SU-DHL-6 (cell line): ENCODE data around the gene NME9.

Experiments
- H2AFZ ChIP-seq: fragments of 200-600 bp; sonication (generic); 2 replicates; pipeline ENCODE4 v1.6.1; 2014; ENCODE audit warnings: low read depth, mild to moderate bottlenecking, moderate library complexity, mixed read lengths, antibody characterized with exemption, low read length; ENCODE audit not compliant: severe bottlenecking
- H3F3A ChIP-seq: fragments of 200-600 bp; shearing (Covaris generic); 2 replicates; pipeline ENCODE4 v1.6.0; 2016; ENCODE audit warnings: antibody characterized with exemption, mild to moderate bottlenecking; ENCODE audit not compliant: insufficient read depth
- H3K27ac ChIP-seq: fragments of 200-600 bp; sonication (generic); 2 replicates; pipeline ENCODE4 v1.5.1; 2016; ENCODE audit warnings: low read depth, mild to moderate bottlenecking, low read length, moderate library complexity, mixed read lengths
- H3K27me3 ChIP-seq: fragments of 200-600 bp; sonication (generic), shearing (Covaris generic); 2 replicates; pipeline ENCODE4 v1.6.0; 2014; ENCODE audit warnings: mild to moderate bottlenecking, low read length
- H3K36me3 ChIP-seq: fragments of 200-600 bp; sonication (generic); 2 replicates; pipeline ENCODE4 v1.6.1; 2014; ENCODE audit warnings: mild to moderate bottlenecking, low read length, mixed read lengths
- H3K4me2 ChIP-seq: fragments of 300-600, 200-600 bp; shearing (Covaris generic), sonication (generic); 2 replicates; pipeline ENCODE4 v1.6.0; 2014; ENCODE audit warnings: low read length, low read depth, mild to moderate bottlenecking; ENCODE audit not compliant: poor library complexity, severe bottlenecking
- H3K4me3 ChIP-seq: fragments of 200-600 bp; sonication (generic); 2 replicates; pipeline ENCODE4 v1.5.1; 2014; ENCODE audit warnings: antibody characterized with exemption, low read length, mild to moderate bottlenecking, mixed read lengths; ENCODE audit not compliant: insufficient read depth, poor library complexity, severe bottlenecking
- H3K79me2 ChIP-seq: fragments of 200-600 bp; sonication (generic); 2 replicates; pipeline ENCODE4 v1.6.1; 2014; ENCODE audit warnings: mild to moderate bottlenecking, low read length, moderate library complexity; ENCODE audit not compliant: insufficient read depth
- H3K9ac ChIP-seq: fragments of 200-600 bp; sonication (generic); 2 replicates; pipeline ENCODE4 v1.7.0; 2014; ENCODE audit warnings: mild to moderate bottlenecking, low read length
- H3K9me2 ChIP-seq: fragments of 200-600 bp; sonication (generic); replicated peaks from 2 replicates; pipeline ENCODE4 v1.6.1; 2014; ENCODE audit warnings: low read length; ENCODE audit not compliant: insufficient read depth
- H3K9me3 ChIP-seq: fragments of 200-600 bp; sonication (generic); 2 replicates; pipeline ENCODE4 v1.6.1; 2014; ENCODE audit warnings: low read length, mixed read lengths; ENCODE audit not compliant: insufficient read depth
- H4K20me1 ChIP-seq: fragments of 200-600 bp; sonication (generic); 2 replicates; pipeline ENCODE4 v1.6.1; 2014; ENCODE audit warnings: low read depth, mild to moderate bottlenecking, antibody characterized with exemption, low read length, moderate library complexity, mixed read lengths
- CTCF ChIP-seq: fragments of 200-600 bp; sonication (generic); IDR thresholded peaks from one replicate; pipeline ENCODE4 v1.5.1; 2017; ENCODE audit warnings: antibody characterized with exemption, mild to moderate bottlenecking, low read length, moderate library complexity; ENCODE audit not compliant: insufficient read depth, poor library complexity, severe bottlenecking
- EZH2phosphoT487 ChIP-seq: fragments of 200-600 bp; sonication (generic), shearing (Covaris generic); conservative IDR thresholded peaks from 2 replicates; pipeline ENCODE4 v1.6.1; 2018; ENCODE audit warnings: mild to moderate bottlenecking, antibody characterized with exemption, low read length, moderate library complexity, mixed read lengths

The NME9 gene

GRCh38 chr3:138327831-138328230 is 1.8 kb downstream of the NME9 start:
- H3K36me3 ChIP-seq, result no peaks in the 10 kb centered on the region
- no peak for TF ChIP-seq CTCF
- TF ChIP-seq EZH2phosphoT487, result no peak
- no peak overlapping the region for H3K4me2 ChIP-seq
- no peak overlapping the region for H3K9ac ChIP-seq
- no peaks in the 10 kb centered on the region for H3K79me2 ChIP-seq
- H3K27ac ChIP-seq, result no peak overlapping the region
- H3K27me3 ChIP-seq, result no peaks in the 10 kb centered on the region
- no peaks in the 10 kb centered on the region for H3K9me3 ChIP-seq
- no peaks in the 10 kb centered on the region for H3K9me2 ChIP-seq
- no peak overlapping the region for H3K4me3 ChIP-seq
- no peak overlapping the region for H2AFZ ChIP-seq
- peaks cover 13% of the 10 kb centered on the region; the same call in 1 of the 2 replicates for H3F3A ChIP-seq
- no peaks in the 10 kb centered on the region for H4K20me1 ChIP-seq

- Histone ChIP-seq H3K27ac (no peak overlapping the region), H3K4me3 (no peak overlapping the region), H4K20me1 (no peaks in the 10 kb centered on the region), H3K9me3 (no peaks in the 10 kb centered on the region), H3K36me3 (no peaks in the 10 kb centered on the region), H3K9ac (no peak overlapping the region), H3K4me2 (no peak overlapping the region), H3F3A (peaks cover 13% of the 10 kb centered on the region; the same call in 1 of the 2 replicates), H3K79me2 (no peaks in the 10 kb centered on the region), H2AFZ (no peak overlapping the region), H3K27me3 (no peaks in the 10 kb centered on the region), H3K9me2 (no peaks in the 10 kb centered on the region)
- TF ChIP-seq CTCF, result no peak
- no peak for TF ChIP-seq EZH2phosphoT487
Observed at GRCh38 chr3:138326866-138327595, 2.6 kb downstream of the NME9 start.

GRCh38 chr3:138325990-138326389 is 3.7 kb downstream of the NME9 start:
- H3K27ac ChIP-seq, result no peak overlapping the region
- H3K36me3 ChIP-seq, result no peaks in the 10 kb centered on the region
- H3K9me2 ChIP-seq, result no peaks in the 10 kb centered on the region
- no peaks in the 10 kb centered on the region for H3K9me3 ChIP-seq
- no peak overlapping the region for H3K4me2 ChIP-seq
- no peak overlapping the region for H3K4me3 ChIP-seq
- H3F3A ChIP-seq, result peaks cover 13% of the 10 kb centered on the region; the same call in 1 of the 2 replicates
- no peak for TF ChIP-seq CTCF
- H3K79me2 ChIP-seq, result no peaks in the 10 kb centered on the region
- no peak overlapping the region for H3K9ac ChIP-seq
- H3K27me3 ChIP-seq, result no peaks in the 10 kb centered on the region
- no peak overlapping the region for H2AFZ ChIP-seq
- H4K20me1 ChIP-seq, result no peaks in the 10 kb centered on the region
